Putamen (tissue), 1 donor: ENCODE data around the gene LCN2.
A peak's percentile ranks its signal among the peaks of the same experiment; 100 is the strongest.

Experiments
- DNase-seq: peaks from one replicate; pipeline ENCODE4 v3.0.0-alpha.2; 2016; ENCODE audit warnings: low spot score

LCN2 gene

DNA sequence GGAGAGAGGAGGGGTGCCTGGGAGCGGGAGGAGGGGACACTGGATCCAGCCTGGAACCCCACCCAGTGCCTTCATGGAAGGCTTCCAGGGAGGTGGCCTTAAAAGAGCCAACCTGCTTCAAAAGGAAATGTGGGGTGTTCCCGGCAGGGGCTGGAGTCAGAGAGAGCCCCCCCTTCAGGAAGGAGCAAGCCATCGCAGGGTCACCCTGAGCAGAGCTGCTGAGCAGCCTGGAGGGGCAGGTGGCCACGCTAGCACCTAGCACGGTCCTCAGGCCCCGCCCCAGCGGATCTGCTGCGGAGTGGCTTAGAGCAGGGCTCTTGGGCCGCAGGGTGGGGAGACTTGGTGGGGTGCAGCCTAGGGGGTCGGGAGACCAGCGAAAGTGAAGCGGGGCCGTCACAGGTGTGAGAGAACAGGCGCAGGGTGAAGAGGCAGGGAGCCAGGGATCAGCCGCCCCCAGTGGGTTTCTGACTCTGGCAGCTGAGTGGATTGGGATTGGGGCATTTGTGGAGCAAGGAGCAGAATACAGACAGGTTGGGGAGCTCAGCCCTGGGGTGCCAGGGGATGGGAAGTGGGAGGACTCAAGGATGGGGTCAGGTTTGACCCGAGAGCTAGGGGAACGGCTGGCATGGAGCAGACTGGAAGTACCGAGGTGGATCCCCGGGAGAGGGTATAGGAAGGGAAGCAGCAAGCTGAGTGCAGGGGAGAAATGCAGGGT lies 1.5 kb downstream of the LCN2 start:
- DNase-seq: no peak

DNA sequence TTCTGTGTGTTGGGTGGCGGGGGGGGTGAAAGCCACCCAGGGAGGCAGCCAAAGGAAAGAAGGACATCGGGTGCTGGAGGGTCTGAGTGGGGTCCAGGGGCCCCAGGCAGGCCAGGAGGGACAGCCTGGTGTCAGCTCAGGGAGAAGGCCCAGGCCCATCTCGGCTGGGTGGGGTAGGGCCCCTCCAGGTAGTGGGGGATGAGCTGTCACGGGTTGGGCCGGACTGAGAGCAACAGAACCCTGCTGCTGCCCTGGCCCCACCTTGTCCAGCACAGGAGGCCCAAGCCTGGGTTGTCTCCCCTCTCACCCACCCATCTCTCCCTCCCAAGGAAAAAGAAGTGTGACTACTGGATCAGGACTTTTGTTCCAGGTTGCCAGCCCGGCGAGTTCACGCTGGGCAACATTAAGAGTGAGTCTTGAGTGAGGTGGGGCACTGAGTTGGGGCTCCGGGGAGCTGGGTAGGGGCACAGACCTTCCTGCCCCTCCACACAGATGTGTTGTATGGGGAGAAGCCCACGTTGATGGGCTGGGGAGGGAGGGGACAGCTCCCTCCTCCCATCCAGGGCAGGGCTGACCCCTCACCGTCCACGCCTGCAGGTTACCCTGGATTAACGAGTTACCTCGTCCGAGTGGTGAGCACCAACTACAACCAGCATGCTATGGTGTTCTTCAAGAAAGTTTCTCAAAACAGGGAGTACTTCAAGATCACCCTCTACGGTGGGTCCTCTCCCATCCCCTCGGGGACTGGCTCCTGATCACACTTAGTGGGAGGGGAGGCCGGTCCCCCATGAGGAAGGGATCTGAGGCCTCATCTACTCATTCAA lies 2.3 kb downstream of the LCN2 start:
- DNase-seq: no peak

DNA sequence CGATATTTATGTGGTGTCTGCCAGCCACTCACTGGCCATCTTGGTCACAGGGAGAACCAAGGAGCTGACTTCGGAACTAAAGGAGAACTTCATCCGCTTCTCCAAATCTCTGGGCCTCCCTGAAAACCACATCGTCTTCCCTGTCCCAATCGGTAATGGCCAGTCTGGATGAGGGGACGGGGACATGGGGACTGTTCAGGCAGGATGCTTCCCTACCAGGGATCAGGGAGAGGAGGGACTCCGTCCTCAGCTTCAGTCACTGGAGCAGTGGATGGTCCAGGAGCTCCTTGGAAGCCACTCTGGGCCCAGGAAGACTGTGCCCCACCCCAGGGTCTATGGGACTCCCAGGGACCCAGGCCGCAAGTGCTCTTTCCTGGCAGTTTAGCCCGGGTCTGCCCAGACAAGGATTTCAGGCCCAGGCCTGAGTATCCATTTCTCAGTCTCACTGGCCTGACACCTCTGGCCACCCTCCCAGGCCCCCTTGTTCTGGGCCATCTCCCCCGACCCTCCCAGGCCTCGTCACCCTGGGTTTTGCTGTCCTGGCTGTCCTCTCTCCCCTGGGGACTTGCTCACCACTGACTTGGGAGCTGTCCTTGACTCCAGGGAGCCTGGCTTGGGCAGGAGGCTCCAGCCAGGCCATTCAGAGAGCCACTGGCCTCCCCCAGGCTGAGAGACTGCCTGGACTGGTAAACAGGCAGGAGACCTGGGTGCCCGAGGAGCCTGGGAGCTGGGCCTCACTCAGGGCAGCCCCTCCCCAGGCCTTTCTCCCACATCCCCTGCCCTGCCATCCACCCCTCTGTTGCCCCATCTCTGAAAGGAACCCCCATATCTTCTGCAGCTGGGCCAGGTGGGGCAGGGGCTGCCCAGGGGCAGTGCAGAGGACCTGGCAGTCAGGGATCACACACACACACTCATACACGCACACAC lies 3.1 kb downstream of the LCN2 start:
- no peak for DNase-seq

DNA sequence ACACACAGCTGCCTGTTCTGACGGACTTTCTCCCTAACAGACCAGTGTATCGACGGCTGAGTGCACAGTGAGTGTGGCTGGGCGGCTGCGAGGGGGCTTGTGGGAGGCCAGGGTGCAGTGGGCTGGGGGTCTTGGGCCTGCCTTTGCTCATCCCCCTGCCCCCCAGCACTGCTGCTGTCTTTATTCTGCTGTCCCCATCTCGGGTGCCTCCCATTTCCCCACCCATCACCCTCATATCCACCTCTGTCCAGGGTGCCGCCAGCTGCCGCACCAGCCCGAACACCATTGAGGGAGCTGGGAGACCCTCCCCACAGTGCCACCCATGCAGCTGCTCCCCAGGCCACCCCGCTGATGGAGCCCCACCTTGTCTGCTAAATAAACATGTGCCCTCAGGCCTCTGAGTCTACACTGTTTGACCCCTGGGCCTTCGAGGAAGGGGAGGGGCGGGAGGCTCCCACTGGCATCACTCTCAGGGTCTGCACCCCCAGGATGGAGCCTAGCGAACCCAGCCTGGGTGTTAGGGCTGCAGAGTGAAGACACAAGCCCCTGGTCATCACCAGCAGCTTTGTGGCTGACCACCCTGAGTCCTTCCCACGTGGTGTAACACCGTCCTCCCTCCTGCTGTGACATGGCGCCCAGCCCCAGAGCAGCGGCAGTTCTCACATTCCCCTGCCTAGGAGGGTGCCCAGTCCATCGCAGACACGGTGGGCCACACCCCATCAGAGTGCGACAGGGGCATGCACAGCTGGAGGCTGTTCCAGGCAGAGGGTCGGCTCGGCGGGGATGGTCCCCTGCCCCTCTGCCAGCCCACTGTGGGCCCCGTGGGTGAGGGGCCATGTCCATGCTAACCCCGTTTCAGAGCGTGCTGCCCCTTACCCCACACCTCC lies 4.0 kb downstream of the LCN2 start:
- no peak for DNase-seq

DNA sequence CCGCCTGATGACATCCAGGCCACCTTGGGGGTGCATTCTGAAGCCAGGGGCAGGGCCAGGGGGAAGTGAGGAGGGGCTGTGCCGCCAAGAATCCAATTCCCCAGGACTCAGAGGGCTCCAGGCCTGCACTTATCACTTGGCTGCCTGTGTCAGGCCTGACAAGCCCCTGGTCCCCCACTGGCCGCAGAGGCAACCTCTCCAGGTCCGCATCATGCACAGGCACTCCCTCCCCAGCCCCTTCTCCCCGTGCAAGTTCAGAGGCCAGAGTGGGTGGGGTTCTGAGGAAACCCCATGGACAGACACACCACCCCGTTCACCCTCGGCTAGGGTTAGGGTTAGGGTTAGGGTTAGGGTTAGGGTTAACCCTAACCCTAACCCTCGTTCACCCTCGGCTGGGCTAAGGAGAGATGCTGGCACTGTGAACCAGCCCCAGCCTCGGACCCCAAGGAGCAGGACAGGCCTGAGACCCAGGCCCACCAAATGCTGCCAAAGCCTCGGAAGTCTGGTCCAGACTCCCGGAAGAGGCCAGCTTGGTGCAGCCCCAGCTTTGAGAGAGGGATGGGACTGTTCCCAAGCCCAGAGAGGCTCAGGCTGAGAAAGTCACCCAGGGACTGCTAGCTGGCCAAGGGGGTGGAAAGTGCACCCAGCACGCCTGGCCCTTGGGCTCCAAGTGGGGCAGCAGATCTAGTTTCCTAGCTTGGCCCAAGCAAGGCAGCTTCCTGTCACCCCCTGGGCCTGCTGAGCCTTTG lies 4.9 kb downstream of the LCN2 start:
- DNase-seq: no peak

DNA sequence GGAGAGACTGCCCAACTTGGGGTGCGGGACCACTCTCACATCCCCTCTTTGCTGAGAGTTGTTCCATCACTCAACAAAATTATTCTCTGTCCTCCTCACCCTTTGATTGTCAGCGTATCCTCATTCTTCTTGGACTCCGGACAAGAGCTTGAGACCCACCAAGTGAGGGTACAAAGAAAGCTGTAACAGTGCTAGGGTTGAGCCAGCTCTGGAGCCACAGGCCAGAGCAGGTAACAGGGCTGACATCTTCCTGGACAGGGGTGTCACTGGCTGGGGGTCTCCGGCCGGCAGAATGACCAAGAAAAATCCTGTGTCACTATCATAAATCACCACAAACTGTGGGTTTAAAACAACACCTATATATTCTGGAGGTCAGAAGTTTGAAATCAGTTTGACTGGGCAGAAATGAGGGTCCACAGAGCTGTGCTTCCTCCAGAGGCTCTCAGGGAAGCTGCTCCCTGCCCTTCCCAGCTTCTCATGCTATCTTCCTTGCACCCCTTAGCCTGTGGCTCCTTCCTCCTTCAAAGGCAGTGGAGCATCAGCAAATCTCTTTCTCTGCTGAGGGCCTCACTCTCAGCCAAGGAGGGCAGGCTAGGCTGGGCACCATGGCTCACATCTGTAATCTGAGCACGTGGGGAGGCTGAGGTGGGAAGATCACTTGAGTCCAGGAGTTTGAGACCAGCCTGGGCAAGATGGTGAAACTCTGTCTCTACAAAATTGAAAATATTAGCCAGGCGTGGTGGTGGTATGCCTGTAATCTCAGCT lies 6.7 kb downstream of the LCN2 start:
- DNase-seq: no peak

DNA sequence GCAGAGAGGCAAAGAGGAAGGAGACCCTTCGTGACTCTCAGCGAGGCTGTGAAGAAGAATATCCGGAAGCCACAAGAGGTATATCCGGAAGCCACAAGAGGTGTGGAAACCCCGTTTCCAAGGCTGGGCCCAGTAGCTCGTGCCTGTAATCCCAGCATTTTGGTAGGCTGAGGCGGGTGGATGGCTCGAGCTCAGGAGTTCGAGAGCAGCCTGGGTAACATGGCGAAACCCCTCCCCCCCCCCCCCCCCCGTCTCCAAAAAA lies 10.2 kb downstream of the LCN2 start:
- DNase-seq: no peak

DNA sequence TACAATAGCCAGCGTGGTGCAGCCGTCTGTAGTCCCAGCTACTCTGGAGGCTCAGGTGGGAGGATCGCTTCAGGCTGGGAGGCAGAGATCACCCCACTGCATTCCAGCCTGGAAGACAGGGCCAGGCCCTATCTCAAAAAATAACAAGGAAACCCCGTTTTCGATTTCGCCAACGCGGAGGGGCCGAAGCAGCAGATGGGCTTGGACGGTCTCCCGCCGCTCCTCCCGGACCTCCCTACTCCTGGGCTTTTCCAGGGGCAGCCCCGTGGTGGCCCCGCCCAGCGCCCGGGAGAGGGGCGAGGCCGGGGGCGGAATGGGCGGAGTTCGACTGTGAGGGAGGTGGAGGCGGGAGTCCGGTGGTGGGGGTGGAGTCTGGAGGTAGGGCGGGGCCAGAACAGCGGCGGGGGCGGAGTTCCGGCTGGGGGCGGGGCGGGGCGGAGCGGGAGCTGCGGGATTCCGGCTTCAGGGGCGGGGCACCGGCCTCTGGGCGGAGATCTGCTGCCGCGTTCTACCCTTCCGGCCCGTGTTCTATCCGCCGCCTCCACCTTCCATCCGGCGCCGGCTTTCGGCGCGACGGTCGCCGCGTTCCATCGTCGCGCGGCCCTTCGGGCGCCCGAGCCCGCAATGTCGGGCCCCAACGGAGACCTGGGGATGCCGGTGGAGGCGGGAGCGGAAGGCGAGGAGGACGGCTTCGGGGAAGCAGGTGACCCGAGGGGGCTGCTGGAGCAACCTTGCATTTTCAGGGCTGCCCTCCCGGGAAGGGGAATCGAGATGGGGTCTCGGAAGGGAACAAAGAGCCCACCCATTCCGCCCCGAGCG lies 10.7 kb downstream of the LCN2 start, which contains the start of gene BBLN:
TSS of gene BBLN (plus strand) at position 482 of the 819 bp plus-strand sequence. CDS start at position 625, 143 bp downstream.
- DNase-seq: peak; percentile 91

DNA sequence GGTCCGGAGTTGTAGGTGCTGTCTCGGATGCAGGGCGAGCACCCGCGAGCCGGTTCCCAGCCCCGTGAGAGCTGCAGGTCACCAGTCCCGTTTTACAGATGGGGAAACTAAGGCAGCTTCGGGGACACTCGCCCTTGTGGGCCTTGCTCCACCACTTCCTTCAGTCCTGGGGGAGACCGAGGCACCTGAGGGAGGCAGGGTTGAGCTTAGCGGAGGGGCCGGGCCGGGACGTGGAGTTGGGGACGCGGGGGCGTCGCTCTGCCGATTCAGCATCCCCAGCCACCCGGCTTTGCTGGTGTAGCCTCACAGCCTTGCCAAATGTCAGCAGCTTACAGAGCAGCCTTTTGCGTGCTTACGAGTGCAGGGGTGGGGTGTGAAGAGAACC lies 11.3 kb downstream of the LCN2 start:
- peak; percentile 32 for DNase-seq

DNA sequence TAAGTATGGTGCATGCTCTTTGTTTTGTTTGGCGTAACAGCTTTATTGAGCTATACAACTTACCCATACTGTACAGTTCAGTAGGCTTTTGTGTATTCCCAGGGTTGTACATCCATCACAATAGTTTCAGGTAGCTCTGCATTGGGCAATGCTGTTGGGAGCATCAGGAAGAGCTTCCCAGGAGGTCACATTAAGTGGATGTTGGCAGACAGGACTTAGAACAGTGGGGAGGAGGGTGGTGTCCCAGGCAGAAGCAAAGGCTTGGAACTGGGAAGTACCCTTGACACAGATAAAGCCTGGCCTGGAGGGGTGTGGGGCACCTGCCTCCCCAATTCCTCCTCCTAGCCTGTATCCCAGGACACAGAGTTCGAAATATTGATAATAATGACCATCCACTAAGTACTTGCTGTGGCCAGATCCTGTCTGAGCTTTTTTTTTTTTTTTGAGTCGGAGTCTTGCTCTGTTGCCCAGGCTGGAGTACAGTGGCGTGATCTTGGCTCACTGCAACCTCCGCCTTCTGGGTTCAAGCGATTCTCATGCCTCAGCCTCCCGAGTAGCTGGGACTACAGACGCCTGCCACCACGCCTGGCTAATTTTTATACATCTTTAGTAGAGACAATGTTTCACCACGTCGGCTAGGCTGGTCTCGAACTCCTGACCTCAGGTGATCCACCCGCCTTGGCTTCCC lies 12.1 kb downstream of the LCN2 start:
- no peak for DNase-seq

DNA sequence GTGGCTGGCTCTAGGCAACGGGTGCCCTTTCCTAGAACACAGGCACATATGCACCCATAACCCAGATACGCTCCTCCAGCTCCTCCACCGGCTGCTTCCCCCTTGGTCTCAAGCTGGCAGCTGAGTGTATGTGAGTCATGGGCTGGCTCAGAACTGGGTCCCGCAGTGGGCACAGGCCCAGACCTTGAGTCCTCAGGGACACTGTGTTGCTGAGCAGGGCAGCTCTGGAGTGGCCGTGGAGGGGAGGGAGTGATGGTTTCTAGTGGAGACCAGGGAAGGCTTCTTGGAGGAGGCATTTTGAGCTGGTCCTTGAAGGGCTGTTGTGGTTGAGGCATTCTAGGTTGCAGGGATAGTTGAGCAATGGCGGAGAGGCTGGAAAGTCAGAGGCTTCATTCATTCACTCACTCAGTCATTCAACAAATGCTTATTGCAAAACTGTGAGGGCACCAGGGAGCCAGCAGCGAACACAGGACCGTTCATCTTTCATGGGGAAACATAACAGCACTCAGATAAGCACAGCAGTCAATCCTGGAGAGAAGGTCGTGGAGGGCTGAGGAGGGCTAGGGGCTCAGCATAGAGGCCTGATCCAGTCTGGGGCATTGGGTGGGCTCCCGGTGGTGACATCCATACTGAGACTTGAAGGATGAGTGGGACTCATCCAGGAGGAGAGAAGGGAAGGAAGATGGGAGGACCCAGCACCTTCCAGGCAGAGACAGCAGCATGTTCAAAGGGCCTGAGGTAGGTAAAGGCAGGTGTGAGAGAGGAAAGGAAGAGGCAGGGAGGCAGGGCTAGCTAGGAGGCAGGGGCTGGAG lies 13.2 kb downstream of the LCN2 start:
- DNase-seq: no peak

DNA sequence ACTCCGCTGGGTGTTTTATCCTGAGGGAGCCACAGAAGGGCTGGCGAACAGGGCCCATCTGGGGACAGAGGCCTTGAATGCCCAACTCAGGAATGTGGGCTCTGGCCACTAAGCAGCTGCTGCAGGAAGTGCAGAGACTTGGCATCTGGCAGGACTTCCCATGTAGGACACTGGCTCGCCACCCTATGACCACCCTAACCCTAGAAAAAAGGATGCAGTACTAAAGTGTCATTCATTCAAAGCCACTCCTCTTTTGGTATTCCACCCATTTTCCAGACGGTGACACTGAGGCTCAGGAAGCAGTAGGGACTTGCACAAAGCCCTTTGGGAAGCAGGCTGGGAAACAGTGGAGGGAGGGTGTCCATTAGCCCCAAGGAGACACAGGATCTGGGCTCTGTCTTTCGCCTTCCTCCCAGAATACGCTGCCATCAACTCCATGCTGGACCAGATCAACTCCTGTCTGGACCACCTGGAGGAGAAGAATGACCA lies 13.8 kb downstream of the LCN2 start:
- no peak for DNase-seq

DNA sequence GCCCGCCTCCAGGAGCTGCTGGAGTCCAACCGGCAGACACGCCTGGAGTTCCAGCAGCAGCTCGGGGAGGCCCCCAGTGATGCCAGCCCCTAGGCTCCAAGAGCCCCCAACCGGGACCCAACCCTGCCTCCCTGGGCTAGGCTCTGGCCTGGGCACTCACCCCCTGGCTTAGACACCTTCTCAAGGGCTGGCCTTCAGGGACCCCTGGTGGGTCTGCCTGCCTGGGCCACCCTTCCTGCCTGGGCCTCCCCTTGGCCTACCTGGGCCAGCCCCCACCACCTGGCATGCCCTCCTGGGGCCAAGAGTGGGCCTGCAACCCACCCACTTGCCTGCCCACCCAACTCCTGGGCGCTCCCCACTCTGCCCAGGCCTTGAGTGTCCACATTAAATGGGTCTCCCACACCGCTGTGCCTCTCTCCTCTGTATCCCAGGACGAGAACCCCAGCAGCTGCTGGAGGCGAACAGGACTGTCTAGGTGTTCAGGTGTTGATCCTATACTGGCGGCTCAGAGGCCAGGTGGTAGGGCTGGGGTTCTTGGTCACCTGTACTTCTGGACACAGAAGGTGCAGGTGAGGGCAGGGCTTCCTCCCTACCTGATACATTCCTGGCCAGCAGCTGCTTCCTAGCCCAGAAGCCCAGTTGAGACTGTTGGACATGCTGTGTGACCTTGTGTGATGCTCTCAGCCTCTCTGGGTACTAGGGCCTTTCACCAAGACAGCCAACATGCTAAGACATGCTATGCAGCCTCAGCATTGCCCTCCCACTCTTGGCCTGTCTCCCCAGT lies 14.5 kb downstream of the LCN2 start:
- no peak for DNase-seq

DNA sequence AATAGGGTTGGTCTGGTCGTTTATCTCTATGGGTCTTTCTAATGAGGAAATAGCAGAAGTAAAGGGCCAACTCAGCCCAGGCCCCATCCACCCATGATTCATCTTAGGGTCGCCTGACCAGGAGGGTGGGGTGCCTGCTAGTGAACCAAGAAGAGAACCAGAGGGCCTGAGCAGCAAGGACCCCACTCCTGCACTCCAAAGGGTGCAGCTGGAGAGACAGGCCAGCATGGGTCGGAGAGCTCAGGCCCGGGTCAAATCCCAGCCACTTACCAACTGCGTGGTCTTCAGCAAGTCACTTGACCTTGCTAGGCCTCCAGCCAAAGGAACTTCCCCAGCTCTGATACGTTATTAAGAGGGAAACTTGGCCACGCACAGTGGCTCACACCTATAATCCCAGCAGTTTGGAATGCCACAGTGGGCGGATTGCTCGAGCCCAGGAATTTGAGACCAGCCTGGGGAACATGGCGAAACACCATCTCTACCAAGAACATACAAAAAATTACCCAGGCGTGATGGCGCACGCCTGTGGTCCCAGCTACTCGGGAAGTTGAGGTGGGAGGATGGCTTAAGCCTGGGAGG lies 15.1 kb downstream of the LCN2 start:
- DNase-seq: no peak

DNA sequence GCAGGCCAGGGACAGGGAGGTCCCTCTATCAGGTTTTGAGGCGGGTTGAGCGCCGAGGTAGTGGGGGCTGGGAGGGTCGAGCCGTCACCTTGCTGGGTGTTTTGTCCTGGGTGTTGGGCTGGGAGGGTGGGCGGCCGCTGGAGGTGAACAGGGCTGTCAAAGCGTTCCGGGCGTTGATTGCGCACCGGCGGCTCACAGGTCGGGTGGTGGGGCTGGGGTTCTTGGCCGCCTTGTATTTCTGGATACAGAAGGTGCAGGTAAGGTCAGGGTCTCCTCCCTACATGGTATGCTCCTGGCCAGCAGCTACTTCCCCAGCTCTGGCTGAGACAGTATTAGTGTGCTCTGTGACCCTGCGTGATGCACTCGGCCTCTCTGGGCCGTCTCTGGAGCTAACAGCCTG lies 16.9 kb downstream of the LCN2 start:
- DNase-seq: no peak

DNA sequence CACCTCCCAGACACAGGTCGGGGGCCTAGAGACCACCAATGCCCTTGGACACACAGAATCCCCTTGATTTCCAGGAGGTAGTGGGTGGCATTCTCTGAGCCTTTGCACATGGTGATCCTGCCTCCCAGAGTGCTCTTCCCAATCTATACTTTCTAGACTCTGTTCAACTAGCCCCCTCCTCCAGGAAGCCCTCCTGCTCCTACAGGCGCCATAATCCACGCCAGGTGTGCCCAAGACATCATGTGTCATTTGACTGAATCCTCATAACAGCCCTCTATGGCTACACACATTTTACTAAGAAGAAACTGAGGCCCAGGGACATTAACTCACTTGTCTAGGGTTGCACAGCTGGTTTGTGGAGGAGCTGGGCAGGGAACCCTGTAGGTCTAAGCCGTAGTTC lies 18.0 kb downstream of the LCN2 start:
- DNase-seq: no peak
